ENCODE data around the gene LTA. TPM values are rescaled to one million over a fixed set of nuclear protein-coding genes. Genes with fewer than 3 reads are reported as not detected.
A peak's percentile ranks its signal among the peaks of the same experiment; 100 is the strongest.

The LTA gene
- polyA plus RNA-seq, 1 experiment: not detected

DNA sequence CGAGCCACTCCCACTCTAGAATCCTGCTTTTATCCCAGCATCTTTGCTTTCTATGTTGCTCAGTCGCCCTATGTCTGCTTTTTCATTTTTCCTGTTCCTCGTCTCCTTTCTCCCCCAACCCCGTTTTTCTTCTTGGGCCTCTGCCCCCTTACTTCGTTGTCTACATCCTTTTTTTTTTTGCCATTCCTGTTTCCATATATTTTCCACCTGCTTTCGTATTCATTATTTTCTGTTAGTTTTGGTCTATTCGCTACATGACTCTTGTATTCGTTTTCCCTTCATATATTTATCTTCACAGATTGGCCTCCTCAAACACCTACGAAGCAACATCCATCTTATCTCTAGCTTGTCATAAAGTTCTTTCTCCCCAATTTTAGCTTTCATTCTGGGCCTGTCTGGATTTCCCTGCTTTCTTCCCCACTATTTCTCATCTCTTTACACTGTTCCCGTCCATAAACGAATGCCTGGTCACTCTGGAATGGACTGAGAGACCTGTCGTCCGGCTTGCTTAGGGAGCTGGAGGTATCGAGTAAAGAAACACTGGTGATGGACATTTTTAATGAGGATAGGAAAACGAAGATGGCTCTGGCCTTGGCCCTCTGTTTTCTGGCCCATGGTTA, 49.3 kb downstream of the LTA start:
- ChIA-PET POLR2A (interaction anchor here (0.6 to 2.5 kb wide), 7 partner anchors 14 to 206 kb away, joined by 3 to 13 read pairs (median 3); partner anchors contain the start of genes ABHD16A, BAG6, GPANK1 and HSPA1B), CTCF (interaction anchor here (0.6 to 1.7 kb wide), 5 partner anchors 23 to 75 kb away, joined by 3 to 9 read pairs (median 3); partner anchors contain the start of genes ATP6V1G2 and NFKBIL1)
- Histone ChIP-seq H3K9me3 (ENCODE audit: control insufficient read depth, insufficient read depth, low read length) (peaks cover 4% of the 10 kb centered on the region; the same call in 1 of the 2 replicates), H3K4me3 (ENCODE audit: low read depth, low read length) (peak overlapping the region; percentile 95), H3K27ac (ENCODE audit: low read depth, low read length) (peak overlapping the region; percentile 90), H3K27me3 (ENCODE audit: control insufficient read depth, insufficient read depth, low read length) (no peaks in the 10 kb centered on the region)
- no peak for DNase-seq (ENCODE audit: low read depth, low spot score)
- TF ChIP-seq, protein P1, sequence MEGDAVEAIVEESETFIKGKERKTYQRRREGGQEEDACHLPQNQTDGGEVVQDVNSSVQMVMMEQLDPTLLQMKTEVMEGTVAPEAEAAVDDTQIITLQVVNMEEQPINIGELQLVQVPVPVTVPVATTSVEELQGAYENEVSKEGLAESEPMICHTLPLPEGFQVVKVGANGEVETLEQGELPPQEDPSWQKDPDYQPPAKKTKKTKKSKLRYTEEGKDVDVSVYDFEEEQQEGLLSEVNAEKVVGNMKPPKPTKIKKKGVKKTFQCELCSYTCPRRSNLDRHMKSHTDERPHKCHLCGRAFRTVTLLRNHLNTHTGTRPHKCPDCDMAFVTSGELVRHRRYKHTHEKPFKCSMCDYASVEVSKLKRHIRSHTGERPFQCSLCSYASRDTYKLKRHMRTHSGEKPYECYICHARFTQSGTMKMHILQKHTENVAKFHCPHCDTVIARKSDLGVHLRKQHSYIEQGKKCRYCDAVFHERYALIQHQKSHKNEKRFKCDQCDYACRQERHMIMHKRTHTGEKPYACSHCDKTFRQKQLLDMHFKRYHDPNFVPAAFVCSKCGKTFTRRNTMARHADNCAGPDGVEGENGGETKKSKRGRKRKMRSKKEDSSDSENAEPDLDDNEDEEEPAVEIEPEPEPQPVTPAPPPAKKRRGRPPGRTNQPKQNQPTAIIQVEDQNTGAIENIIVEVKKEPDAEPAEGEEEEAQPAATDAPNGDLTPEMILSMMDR (IDR thresholded peaks at IDR 0.05; ENCODE audit: low read depth, low read length): no peak

DNA sequence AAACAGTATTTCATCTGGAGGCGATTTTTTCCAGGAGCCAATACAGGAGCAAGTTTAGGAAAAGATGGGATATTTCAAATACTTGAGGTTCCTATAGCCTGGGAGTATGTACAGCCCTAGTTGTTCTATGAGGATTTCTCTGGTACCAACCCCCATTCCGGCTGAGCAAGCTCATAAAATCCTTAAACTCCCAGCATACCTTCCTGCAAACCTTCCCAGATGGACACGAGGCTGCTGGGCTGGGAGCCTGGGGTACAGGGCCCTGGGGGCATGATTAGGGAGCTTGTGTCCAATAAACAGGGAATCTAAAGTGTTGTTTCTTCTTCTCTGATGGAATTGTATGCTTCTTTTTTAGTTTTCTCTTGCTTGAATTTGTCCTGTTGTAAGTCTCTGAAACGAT, 49.9 kb downstream of the LTA start:
- DNase-seq (ENCODE audit: low read depth, low spot score): no peak
- peaks cover 4% of the 10 kb centered on the region; the same call in 1 of the 2 replicates for H3K9me3 ChIP-seq (ENCODE audit: control insufficient read depth, insufficient read depth, low read length)
- TF ChIP-seq, protein P1 (IDR thresholded peaks at IDR 0.05; ENCODE audit: low read depth, low read length): no peak
- peak overlapping the region; percentile 31 for H3K27ac ChIP-seq (ENCODE audit: low read depth, low read length)
- no peaks in the 10 kb centered on the region for H3K27me3 ChIP-seq (ENCODE audit: control insufficient read depth, insufficient read depth, low read length)
- H3K4me3 ChIP-seq (ENCODE audit: low read depth, low read length): peak overlapping the region; percentile 95
- ChIA-PET CTCF (interaction anchor here (0.6 to 1.7 kb wide), 6 partner anchors 23 to 129 kb away, joined by 3 to 9 read pairs (median 3); partner anchors contain the start of genes ATP6V1G2 and NFKBIL1), POLR2A (interaction anchor here (0.9 to 2.5 kb wide), 3 partner anchors 17 to 43 kb away, joined by 3 to 13 read pairs (median 3); partner anchors contain the start of genes BAG6 and GPANK1)

DNA sequence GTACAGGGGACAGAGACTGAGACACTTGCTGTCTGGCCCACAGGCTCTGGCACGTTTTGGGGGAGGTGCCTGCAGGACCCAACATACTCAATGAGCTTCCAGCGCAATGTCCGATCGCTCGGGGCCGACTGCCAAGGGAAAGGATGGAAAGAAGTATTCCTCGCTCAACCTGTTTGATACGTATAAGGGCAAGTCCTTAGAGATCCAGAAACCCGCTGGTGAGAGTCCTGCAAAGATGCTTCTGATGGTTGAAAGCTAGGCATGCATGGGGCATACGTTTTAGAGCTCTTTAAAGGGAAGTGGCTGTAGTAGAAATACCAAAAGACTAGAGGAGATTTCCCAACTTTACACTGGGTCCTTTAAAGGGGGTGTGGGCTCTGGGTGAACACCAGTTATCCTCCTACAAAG, 50.6 kb downstream of the LTA start:
- no peaks in the 10 kb centered on the region for H3K27me3 ChIP-seq (ENCODE audit: control insufficient read depth, insufficient read depth, low read length)
- H3K4me3 ChIP-seq (ENCODE audit: low read depth, low read length): peak overlapping the region; percentile 95
- TF ChIP-seq, protein P1 (IDR thresholded peaks at IDR 0.05; ENCODE audit: low read depth, low read length): no peak
- peaks cover 4% of the 10 kb centered on the region; the same call in 1 of the 2 replicates for H3K9me3 ChIP-seq (ENCODE audit: control insufficient read depth, insufficient read depth, low read length)
- no peak overlapping the region for H3K27ac ChIP-seq (ENCODE audit: low read depth, low read length)
- no peak for DNase-seq (ENCODE audit: low read depth, low spot score)
- ChIA-PET POLR2A (interaction anchor here (0.9 to 2.5 kb wide), 2 partner anchors 29 to 42 kb away, joined by 3 to 13 read pairs; partner anchors contain the start of genes BAG6 and GPANK1), CTCF (interaction anchor here (0.8 to 1.7 kb wide), 4 partner anchors 12 to 130 kb away, joined by 3 to 9 read pairs (median 4); no protein-coding TSS in a partner anchor)

Small RNA genes within 50 kb of the gene (small RNA-seq; reads per million reads assigned to genes)
- gene SNORA38 (ENCODE audit: insufficient read length, low read depth) (11.3 reads per million, percentile 72 among the genes with 10 or more reads in this experiment), gene SNORD117 (ENCODE audit: insufficient read length, low read depth) (151 reads per million, percentile 90 among the genes with 10 or more reads in this experiment), gene SNORD84 (ENCODE audit: insufficient read length, low read depth) (not detected), gene UQCRHP1 (ENCODE audit: insufficient read length, low read depth) (not detected)

Other genes with a start within 250 kb of the LTA start
- gene HLA-B, start 215.1 kb upstream of the LTA start, polyA plus RNA-seq (2011; rRNA removed): 418 and 513 TPM in 2 replicates
- 39.9 and 48.5 TPM in 2 replicates for gene MICA, start 168.7 kb upstream of the LTA start, polyA plus RNA-seq (2011; rRNA removed)
- 17.9 and 19.0 TPM in 2 replicates for gene MICB, start 74.1 kb upstream of the LTA start, polyA plus RNA-seq (2011; rRNA removed)
- not detected in 2 replicates for gene MCCD1, start 43.3 kb upstream of the LTA start, polyA plus RNA-seq (2011; rRNA removed)
- 434 and 480 TPM in 2 replicates for gene DDX39B, start 30.3 kb upstream of the LTA start, polyA plus RNA-seq (2011; rRNA removed)
- gene ATP6V1G2, start 25.7 kb upstream of the LTA start, polyA plus RNA-seq (2011; rRNA removed): 12.5 and 14.6 TPM in 2 replicates
- 5.1 and 5.4 TPM in 2 replicates for gene NFKBIL1, start 24.7 kb upstream of the LTA start, polyA plus RNA-seq (2011; rRNA removed)
- gene TNF, start 3.3 kb downstream of the LTA start, polyA plus RNA-seq (2011; rRNA removed): not detected in 2 replicates
- not detected in 2 replicates for gene LTB, start 10.1 kb downstream of the LTA start, polyA plus RNA-seq (2011; rRNA removed)
- not detected in 2 replicates for gene LST1, start 14.0 kb downstream of the LTA start, polyA plus RNA-seq (2011; rRNA removed)
- not detected in 2 replicates for gene NCR3, start 20.7 kb downstream of the LTA start, polyA plus RNA-seq (2011; rRNA removed)
- not detected in 2 replicates for gene AIF1, start 42.9 kb downstream of the LTA start, polyA plus RNA-seq (2011; rRNA removed)
- gene PRRC2A, start 48.4 kb downstream of the LTA start, polyA plus RNA-seq (2011; rRNA removed): 24.8 and 30.7 TPM in 2 replicates
- 58.2 and 68.7 TPM in 2 replicates for gene BAG6, start 80.4 kb downstream of the LTA start, polyA plus RNA-seq (2011; rRNA removed)
- gene APOM, start 83.6 kb downstream of the LTA start, polyA plus RNA-seq (2011; rRNA removed): 2.8 and 3.9 TPM in 2 replicates
- 10.2 and 11.6 TPM in 2 replicates for gene C6orf47, start 88.5 kb downstream of the LTA start, polyA plus RNA-seq (2011; rRNA removed)
- 12.7 and 13.5 TPM in 2 replicates for gene GPANK1, start 92.7 kb downstream of the LTA start, polyA plus RNA-seq (2011; rRNA removed)
- 80.1 and 96.0 TPM in 2 replicates for gene CSNK2B, start 93.8 kb downstream of the LTA start, polyA plus RNA-seq (2011; rRNA removed)
- 5.5 and 7.0 TPM in 2 replicates for gene LY6G5B, start 97.7 kb downstream of the LTA start, polyA plus RNA-seq (2011; rRNA removed)
- 2.0 and 2.7 TPM in 2 replicates for gene LY6G5C, start 108.8 kb downstream of the LTA start, polyA plus RNA-seq (2011; rRNA removed)
- gene ABHD16A, start 131.0 kb downstream of the LTA start, polyA plus RNA-seq (2011; rRNA removed): 34.0 and 36.3 TPM in 2 replicates
- not detected in 2 replicates for gene LY6G6F, start 134.6 kb downstream of the LTA start, polyA plus RNA-seq (2011; rRNA removed)
- gene LY6G6D, start 143.1 kb downstream of the LTA start, polyA plus RNA-seq (2011; rRNA removed): not detected in 2 replicates
- not detected in 2 replicates for gene LY6G6C, start 149.5 kb downstream of the LTA start, polyA plus RNA-seq (2011; rRNA removed)
- gene MPIG6B, start 151.1 kb downstream of the LTA start, polyA plus RNA-seq (2011; rRNA removed): not detected in 2 replicates
- gene DDAH2, start 157.0 kb downstream of the LTA start, polyA plus RNA-seq (2011; rRNA removed): 44.4 and 59.1 TPM in 2 replicates
- 466 and 531 TPM in 2 replicates for gene CLIC1, start 164.2 kb downstream of the LTA start, polyA plus RNA-seq (2011; rRNA removed)
- 6.4 and 7.2 TPM in 2 replicates for gene MSH5, start 167.7 kb downstream of the LTA start, polyA plus RNA-seq (2011; rRNA removed)
- gene SAPCD1, start 190.4 kb downstream of the LTA start, polyA plus RNA-seq (2011; rRNA removed): 0.24 and 0.88 TPM in 2 replicates
- 0.10 and 0.32 TPM in 2 replicates for gene VWA7, start 205.0 kb downstream of the LTA start, polyA plus RNA-seq (2011; rRNA removed)
- 16.0 and 23.9 TPM in 2 replicates for gene VARS1, start 223.5 kb downstream of the LTA start, polyA plus RNA-seq (2011; rRNA removed)
- gene LSM2, start 234.7 kb downstream of the LTA start, polyA plus RNA-seq (2011; rRNA removed): 34.2 and 38.3 TPM in 2 replicates
- 1.1 and 1.2 TPM in 2 replicates for gene HSPA1L, start 243.0 kb downstream of the LTA start, polyA plus RNA-seq (2011; rRNA removed)
- gene HSPA1A, start 243.3 kb downstream of the LTA start, polyA plus RNA-seq (2011; rRNA removed): 46.6 and 50.4 TPM in 2 replicates